Activated CD8-positive, alpha-beta T cell treated with anti-CD3 and anti-CD28 coated beads, Interleukin-2, amount 10 ng/mL, durations not matched to agents 7 days and 5 days (primary cell): ENCODE results near the gene ZPLD1. TPM values are rescaled to one million over a fixed set of nuclear protein-coding genes. Genes with fewer than 3 reads are reported as not detected.

Experiments
- ATAC-seq: fragments of 150-1000 bp; cut with Tn5 transposase; one replicate; pipeline ENCODE4 v1.10.0; 2021; ENCODE audit warnings: moderate library complexity
- CTCF ChIA-PET: fragments of 350-600 bp; sonication (Branson Sonifier 250); formaldehyde crosslinking; loops from one replicate; lab custom pipeline; 2021; ENCODE audit warnings: antibody characterized with exemption; lab: Charles Lee
- POLR2A ChIA-PET: fragments of 350-600 bp; sonication (Branson Sonifier 250); formaldehyde crosslinking; loops from one replicate; lab custom pipeline; 2021; ENCODE audit warnings: antibody characterized with exemption; lab: Charles Lee
- DNase-seq: peaks from one replicate; pipeline ENCODE4 v3.0.0-alpha.2; 2020
- H3K27ac Mint-ChIP-seq: one replicate; pipeline ENCODE4 v1.8.0; 2021; ENCODE audit warnings: mild to moderate bottlenecking, mixed read lengths
- H3K27me3 Mint-ChIP-seq: one replicate; pipeline ENCODE4 v1.8.0; 2021; ENCODE audit warnings: low read depth, mixed read lengths
- H3K36me3 Mint-ChIP-seq: one replicate; pipeline ENCODE4 v1.8.0; 2021; ENCODE audit warnings: low read depth, mixed read lengths
- H3K4me1 Mint-ChIP-seq: one replicate; pipeline ENCODE4 v1.8.0; 2021; ENCODE audit warnings: low read depth, mixed read lengths
- H3K4me3 Mint-ChIP-seq: one replicate; pipeline ENCODE4 v1.8.0; 2021; ENCODE audit warnings: mild to moderate bottlenecking, mixed read lengths
- H3K9me3 Mint-ChIP-seq: one replicate; pipeline ENCODE4 v1.8.0; 2022; ENCODE audit warnings: mixed read lengths; ENCODE audit not compliant: insufficient read depth
- total RNA-seq, 2 experiments: library from RNA; stranded (reverse); gene quantifications; one replicate each; pipeline ENCODE4 v1.2.3, GENCODE V29; 2021

The ZPLD1 gene
- total RNA-seq, 2 experiments from 2014 or later, result not detected

DNA sequence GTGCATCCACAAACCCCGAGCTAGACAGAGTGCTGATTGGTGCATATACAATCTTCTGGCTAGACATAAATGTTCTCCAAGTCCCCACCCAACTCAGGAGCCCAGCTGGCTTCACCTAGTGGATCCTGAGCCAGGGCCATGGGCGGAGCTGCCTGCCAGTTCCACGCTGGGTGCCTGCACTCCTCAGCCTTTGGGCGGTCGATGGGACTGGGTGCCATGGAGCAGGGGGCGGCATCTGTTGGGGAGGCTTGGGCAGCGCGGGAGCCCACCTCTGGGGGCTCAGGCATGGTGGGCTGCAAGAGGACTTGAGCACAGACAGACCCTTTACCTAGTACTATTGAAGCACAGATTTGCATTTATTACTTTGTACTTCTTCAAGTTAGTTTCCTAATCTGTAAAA lies 57.5 kb downstream of the ZPLD1 start:
- CTCF ChIA-PET, result no interaction called here
- ATAC-seq (no peak), DNase-seq (no peak)
- no peaks in the 10 kb centered on the region for H3K27me3 Mint-ChIP-seq
- POLR2A ChIA-PET, result no interaction called here
- H3K4me1 Mint-ChIP-seq, result no peaks in the 10 kb centered on the region
- no peak overlapping the region for H3K4me3 Mint-ChIP-seq
- no peak overlapping the region for H3K27ac Mint-ChIP-seq
- no peaks in the 10 kb centered on the region for H3K36me3 Mint-ChIP-seq
- no peaks in the 10 kb centered on the region for H3K9me3 Mint-ChIP-seq

DNA sequence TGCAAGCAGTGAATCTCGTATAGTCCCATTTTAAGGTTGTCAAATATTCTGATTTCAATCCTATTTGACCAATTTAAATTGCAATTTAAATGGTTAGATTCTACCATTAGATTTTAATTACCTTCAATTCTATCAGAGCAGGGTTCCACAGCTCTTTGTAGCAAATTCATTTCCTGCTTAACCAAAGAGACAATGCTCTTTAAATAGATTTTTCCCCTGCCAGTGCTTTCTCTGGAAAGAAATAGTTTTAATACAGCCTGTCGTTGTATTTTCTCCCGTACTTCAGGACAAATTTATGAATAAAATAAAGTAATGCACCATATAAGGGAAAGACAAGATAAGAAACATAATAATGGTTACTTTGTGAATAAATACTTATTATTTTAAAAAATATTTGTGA lies 62.8 kb downstream of the ZPLD1 start:
- CTCF ChIA-PET, result no interaction called here
- Mint-ChIP-seq H3K27ac (no peak overlapping the region), H3K27me3 (no peaks in the 10 kb centered on the region), H3K4me1 (no peaks in the 10 kb centered on the region), H3K4me3 (no peak overlapping the region), H3K36me3 (no peaks in the 10 kb centered on the region), H3K9me3 (no peaks in the 10 kb centered on the region)
- POLR2A ChIA-PET, result no interaction called here
- DNase-seq, result no peak
- no peak for ATAC-seq

DNA sequence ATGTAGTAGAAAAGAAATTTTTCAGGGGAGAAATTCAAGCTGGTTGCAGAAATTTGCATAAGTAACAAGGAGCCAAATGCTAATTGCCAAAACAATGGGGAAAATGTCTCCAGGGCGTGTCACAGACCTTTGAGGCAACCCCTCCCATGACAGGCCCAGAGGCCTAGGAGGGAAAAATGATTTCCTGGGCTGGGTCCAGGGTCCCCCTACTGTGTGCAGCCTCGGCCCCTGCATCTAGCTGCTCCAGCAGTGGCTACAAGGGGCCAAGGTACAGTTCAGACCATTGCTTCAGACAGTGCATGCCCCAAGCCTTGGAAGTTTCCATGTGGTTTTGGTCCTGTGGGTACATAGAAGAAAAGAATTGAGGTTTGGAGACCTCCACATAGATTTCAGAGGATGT lies 70.7 kb downstream of the ZPLD1 start:
- Mint-ChIP-seq H3K27me3 (peaks cover 2% of the 10 kb centered on the region), H3K4me3 (no peak overlapping the region), H3K36me3 (no peaks in the 10 kb centered on the region), H3K9me3 (no peaks in the 10 kb centered on the region), H3K27ac (no peak overlapping the region), H3K4me1 (no peaks in the 10 kb centered on the region)
- ATAC-seq (no peak), DNase-seq (no peak)
- ChIA-PET POLR2A (no interaction called here), CTCF (no interaction called here)

DNA sequence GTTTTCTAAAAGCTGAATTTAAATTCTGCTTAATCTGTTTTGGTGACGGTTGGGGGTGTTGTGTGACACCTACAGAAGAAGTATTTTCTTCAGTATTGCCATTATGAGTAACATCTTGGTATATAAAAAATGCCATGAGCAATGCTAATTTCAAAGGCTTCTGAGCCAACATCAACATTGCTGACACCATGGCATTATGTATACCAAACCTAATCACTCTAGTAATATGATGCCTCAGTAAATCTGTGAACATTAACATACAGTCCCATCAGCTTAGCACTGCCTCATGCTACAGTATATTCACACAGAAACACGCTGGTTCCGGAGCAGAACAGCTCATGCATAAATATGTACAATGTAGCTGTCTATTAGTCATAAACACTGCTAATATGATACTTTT lies 75.8 kb downstream of the ZPLD1 start:
- Mint-ChIP-seq H3K27me3 (peaks cover 7% of the 10 kb centered on the region), H3K4me3 (no peak overlapping the region), H3K9me3 (no peaks in the 10 kb centered on the region), H3K36me3 (no peaks in the 10 kb centered on the region), H3K4me1 (no peaks in the 10 kb centered on the region), H3K27ac (no peak overlapping the region)
- ChIA-PET POLR2A (no interaction called here), CTCF (no interaction called here)
- ATAC-seq, result no peak
- DNase-seq, result no peak

DNA sequence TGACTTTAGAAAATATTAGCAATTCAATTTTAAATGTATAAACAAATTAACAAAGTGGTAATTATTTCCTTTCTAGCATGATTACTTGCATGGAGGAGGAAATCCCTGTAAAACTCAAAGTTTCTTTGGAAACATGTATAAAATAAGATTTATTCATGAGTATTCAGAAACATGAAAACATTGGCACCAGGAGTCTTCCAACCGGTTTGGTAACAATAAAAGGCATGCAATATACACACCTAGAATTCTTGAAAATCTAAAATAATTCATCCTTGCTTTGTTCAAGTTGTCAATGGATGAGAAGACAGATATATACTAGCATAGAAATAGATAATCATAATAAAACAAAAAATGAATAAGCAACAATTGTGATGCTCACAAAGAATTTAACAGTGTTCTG lies 76.4 kb downstream of the ZPLD1 start:
- peaks cover 7% of the 10 kb centered on the region for H3K27me3 Mint-ChIP-seq
- H3K4me3 Mint-ChIP-seq, result no peak overlapping the region
- H3K9me3 Mint-ChIP-seq, result no peaks in the 10 kb centered on the region
- H3K27ac Mint-ChIP-seq, result no peak overlapping the region
- no peak for ATAC-seq
- CTCF ChIA-PET, result no interaction called here
- no peaks in the 10 kb centered on the region for H3K4me1 Mint-ChIP-seq
- POLR2A ChIA-PET, result no interaction called here
- H3K36me3 Mint-ChIP-seq, result no peaks in the 10 kb centered on the region
- DNase-seq, result no peak

DNA sequence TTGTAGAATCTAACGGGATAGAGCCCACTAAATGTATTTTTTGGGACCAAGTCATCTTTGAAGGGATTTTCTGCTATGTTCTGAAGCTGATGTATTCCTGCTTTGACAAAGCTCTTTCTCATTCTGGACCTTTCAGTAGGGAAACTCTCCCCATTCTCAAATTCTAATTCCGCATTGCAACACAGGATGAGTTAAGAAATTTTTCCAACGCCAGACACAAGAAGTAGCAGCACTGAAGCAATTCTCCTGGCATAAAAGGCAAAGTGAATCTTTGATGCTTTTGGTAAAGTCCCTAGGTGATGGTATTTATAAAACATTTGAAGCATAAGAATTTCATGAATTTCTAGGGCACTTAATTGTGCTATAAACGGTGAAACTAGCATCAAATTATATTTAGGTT lies 76.8 kb downstream of the ZPLD1 start:
- ATAC-seq, result no peak
- H3K9me3 Mint-ChIP-seq, result no peaks in the 10 kb centered on the region
- H3K4me3 Mint-ChIP-seq, result no peak overlapping the region
- CTCF ChIA-PET, result no interaction called here
- no peak for DNase-seq
- POLR2A ChIA-PET, result no interaction called here
- no peaks in the 10 kb centered on the region for H3K36me3 Mint-ChIP-seq
- no peaks in the 10 kb centered on the region for H3K4me1 Mint-ChIP-seq
- peaks cover 7% of the 10 kb centered on the region for H3K27me3 Mint-ChIP-seq
- H3K27ac Mint-ChIP-seq, result no peak overlapping the region

DNA sequence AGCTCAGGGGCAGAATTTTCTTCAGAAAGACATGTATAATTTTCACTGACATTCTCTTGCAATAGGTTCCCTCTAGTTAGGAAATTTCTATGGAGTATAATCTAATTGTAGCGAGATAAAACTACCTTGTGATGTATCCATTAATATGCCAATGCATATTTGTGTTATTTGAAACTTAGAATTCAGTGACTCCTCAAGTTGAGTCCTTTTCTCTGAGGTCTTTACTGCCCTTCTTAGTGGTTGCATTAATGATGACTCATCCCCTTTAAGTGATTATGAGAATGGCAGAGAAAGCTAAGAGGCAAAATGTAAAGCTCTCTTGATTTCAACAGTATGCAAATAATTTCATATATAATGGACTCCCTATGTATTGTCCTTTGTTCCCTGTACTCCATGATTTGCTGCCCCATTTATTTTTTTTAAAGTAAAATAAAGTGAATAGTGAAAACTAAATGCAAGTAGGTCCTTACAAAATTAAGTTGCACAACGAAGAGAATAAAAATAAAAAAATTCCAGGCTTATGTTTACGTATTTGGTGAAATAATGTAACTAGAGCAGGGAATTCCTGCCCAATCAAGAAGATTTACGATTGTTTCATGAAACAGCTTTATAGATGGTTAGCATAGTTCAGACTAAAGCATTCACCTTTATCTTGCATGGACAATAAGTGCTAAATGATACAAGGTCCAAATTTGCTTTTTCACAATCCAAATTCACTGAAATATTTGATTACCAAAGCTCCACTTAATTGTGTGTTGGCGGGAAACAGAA lies 78.1 kb downstream of the ZPLD1 start:
- ChIA-PET POLR2A (no interaction called here), CTCF (interaction anchor here (0.9 to 1.5 kb wide), 2 partner anchors 284 to 705 kb away, joined by 3 to 5 read pairs; no protein-coding TSS in a partner anchor)
- Mint-ChIP-seq H3K4me1 (no peaks in the 10 kb centered on the region), H3K27me3 (peaks cover 5% of the 10 kb centered on the region), H3K36me3 (no peaks in the 10 kb centered on the region), H3K4me3 (no peak overlapping the region), H3K27ac (no peak overlapping the region), H3K9me3 (no peaks in the 10 kb centered on the region)
- DNase-seq (no peak), ATAC-seq (no peak)

DNA sequence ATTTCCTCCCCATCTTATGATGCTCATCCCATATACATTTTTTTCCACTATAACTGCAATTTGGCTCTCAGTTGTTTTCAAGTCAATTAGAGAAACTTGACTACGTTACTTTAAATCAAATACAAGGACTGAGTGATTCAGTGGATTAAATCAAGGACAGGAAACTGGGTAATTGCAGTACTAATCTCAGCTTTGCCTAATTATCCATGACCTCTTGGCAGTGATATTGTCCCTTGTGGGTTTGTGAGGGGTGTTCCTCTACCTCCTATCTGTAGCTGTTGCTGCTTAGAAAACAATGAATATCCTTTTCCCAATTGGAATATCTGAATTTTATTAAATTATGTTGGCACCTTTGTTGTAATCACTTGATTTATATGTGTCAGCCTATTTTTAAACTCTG lies 79.4 kb downstream of the ZPLD1 start:
- H3K36me3 Mint-ChIP-seq, result no peaks in the 10 kb centered on the region
- H3K4me3 Mint-ChIP-seq, result no peak overlapping the region
- H3K27me3 Mint-ChIP-seq, result peaks cover 11% of the 10 kb centered on the region
- POLR2A ChIA-PET, result no interaction called here
- ATAC-seq (no peak), DNase-seq (no peak)
- H3K9me3 Mint-ChIP-seq, result no peaks in the 10 kb centered on the region
- H3K4me1 Mint-ChIP-seq, result no peaks in the 10 kb centered on the region
- CTCF ChIA-PET, result interaction anchor here (1.5 kb wide), 1 partner anchor 285 kb away, joined by 5 read pairs; no protein-coding TSS in a partner anchor
- no peak overlapping the region for H3K27ac Mint-ChIP-seq

DNA sequence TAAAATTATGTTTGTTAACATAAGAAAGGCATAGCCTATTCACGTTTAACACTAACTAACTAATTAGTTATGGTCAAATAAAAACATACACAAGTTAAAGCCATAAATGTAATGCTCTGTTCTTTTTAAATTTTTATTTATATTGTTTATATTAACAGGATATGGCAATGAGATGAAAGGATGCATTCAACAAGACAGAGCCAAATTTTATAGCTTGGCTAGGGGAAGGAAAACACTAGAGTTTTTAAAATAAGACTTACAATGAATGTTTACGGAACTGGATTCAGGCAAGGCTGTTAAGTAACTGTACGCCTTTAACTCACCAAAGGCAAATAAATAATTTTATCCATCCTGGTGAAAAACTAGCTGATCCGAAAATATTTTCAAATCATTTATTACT lies 86.4 kb downstream of the ZPLD1 start:
- no peak overlapping the region for H3K4me3 Mint-ChIP-seq
- H3K36me3 Mint-ChIP-seq, result no peaks in the 10 kb centered on the region
- H3K27ac Mint-ChIP-seq, result no peak overlapping the region
- ATAC-seq, result no peak
- no peak for DNase-seq
- H3K27me3 Mint-ChIP-seq, result peaks cover 13% of the 10 kb centered on the region
- ChIA-PET CTCF (no interaction called here), POLR2A (no interaction called here)
- no peaks in the 10 kb centered on the region for H3K9me3 Mint-ChIP-seq
- no peaks in the 10 kb centered on the region for H3K4me1 Mint-ChIP-seq

DNA sequence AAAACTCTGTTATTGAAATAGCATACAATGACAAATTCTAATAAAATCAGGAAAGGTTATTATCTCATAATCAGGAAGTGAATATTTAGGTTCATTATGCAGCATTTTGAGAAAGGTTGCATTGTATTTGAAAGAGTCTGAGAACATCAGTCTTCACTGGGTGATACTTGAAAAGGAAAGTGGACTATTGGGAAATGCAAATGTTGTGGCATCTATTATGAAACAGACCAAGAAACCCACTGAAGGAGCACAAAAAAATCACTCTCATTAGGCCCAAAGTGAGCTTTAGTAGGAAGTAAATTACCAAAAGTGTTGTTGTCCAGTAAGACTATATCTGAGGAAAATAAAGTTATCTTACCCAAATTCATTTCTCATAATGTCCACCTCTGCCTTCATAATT lies 90.8 kb downstream of the ZPLD1 start:
- DNase-seq (no peak), ATAC-seq (no peak)
- ChIA-PET CTCF (no interaction called here), POLR2A (no interaction called here)
- no peak overlapping the region for H3K27ac Mint-ChIP-seq
- H3K36me3 Mint-ChIP-seq, result no peaks in the 10 kb centered on the region
- no peaks in the 10 kb centered on the region for H3K4me1 Mint-ChIP-seq
- no peak overlapping the region for H3K4me3 Mint-ChIP-seq
- no peaks in the 10 kb centered on the region for H3K9me3 Mint-ChIP-seq
- H3K27me3 Mint-ChIP-seq, result peaks cover 3% of the 10 kb centered on the region

DNA sequence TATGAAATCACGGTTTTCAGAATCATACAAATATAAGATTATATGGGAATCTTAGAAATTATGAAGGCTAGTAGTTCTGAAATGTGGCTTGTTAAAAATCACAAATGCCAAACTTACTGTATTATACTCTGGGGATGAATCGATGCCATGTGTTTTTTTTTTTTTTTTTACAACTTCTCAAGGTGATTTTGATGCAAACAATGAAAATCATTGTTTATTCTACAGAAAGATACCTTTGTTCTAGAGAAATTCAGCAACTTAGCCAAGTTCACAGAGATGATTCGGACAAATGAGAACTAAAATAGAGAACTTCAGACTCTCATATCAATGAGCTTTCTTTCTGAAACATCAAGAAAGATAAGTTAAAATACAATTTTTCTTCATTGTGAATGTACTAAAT lies 92.0 kb downstream of the ZPLD1 start:
- Mint-ChIP-seq H3K9me3 (no peaks in the 10 kb centered on the region), H3K27ac (no peak overlapping the region), H3K36me3 (no peaks in the 10 kb centered on the region), H3K27me3 (peaks cover 3% of the 10 kb centered on the region), H3K4me1 (no peaks in the 10 kb centered on the region), H3K4me3 (no peak overlapping the region)
- DNase-seq (no peak), ATAC-seq (no peak)
- ChIA-PET POLR2A (no interaction called here), CTCF (interaction anchor here (0.7 to 2.5 kb wide), 3 partner anchors 10 to 298 kb away, joined by 3 to 16 read pairs (median 12); no protein-coding TSS in a partner anchor)

DNA sequence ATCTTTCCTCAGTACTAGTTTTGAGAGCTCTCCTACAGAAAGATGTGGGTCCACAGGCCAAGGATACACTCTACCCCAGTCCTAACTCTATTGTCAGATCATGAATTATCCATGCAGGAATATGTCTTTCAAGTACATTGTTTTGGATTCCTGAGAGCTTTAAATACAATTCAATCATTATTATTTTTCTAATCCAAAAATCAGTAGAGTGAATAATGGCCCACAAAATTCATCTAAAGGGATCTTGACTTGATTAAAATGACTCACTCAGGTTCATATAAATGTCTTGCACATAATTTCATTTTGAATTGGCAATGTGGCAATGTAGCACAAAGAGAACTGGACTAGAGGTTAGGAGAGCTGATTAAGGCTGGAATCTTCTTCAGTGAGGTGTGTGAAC lies 93.9 kb downstream of the ZPLD1 start:
- H3K4me3 Mint-ChIP-seq, result no peak overlapping the region
- peaks cover 4% of the 10 kb centered on the region for H3K4me1 Mint-ChIP-seq
- H3K36me3 Mint-ChIP-seq, result no peaks in the 10 kb centered on the region
- no peaks in the 10 kb centered on the region for H3K9me3 Mint-ChIP-seq
- ChIA-PET POLR2A (no interaction called here), CTCF (interaction anchor here (1.8 kb wide), 1 partner anchor 300 kb away, joined by 12 read pairs; no protein-coding TSS in a partner anchor)
- DNase-seq (no peak), ATAC-seq (no peak)
- H3K27ac Mint-ChIP-seq, result no peak overlapping the region
- H3K27me3 Mint-ChIP-seq, result peaks cover 3% of the 10 kb centered on the region
